AG20443 (cell line): ENCODE data around the gene WFDC8.
"Not testable (repeated sequence)": the region's sequence is repeated elsewhere in the genome, so short reads cannot be mapped to it uniquely, and the experiment has no call there.

Experiments used
- DNase-seq: peaks from one replicate; pipeline ENCODE4 v3.0.0; 2012; ENCODE audit warnings: low spot score, mixed read lengths

WFDC8 gene

GRCh38 chr20:45579184-45579583 is at the start of gene WFDC8:
Gene WFDC8, minus strand, starts transcription at chr20:45579284. Its CDS starts 37 bp downstream, at chr20:45579247.
- no peak for DNase-seq

GRCh38 chr20:45626540-45626939 is 47.5 kb upstream of the WFDC8 start:
- no peak for DNase-seq

GRCh38 chr20:45621593-45621992 is 42.5 kb upstream of the WFDC8 start:
- no peak for DNase-seq

- DNase-seq = no peak
Measured at GRCh38 chr20:45617591-45617990, 38.5 kb upstream of the WFDC8 start.

- no peak for DNase-seq
Measured at GRCh38 chr20:45612314-45612713, 33.2 kb upstream of the WFDC8 start.

GRCh38 chr20:45611054-45611453 is 32.0 kb upstream of the WFDC8 start:
- DNase-seq = peak; percentile 42

GRCh38 chr20:45607810-45608209 is 28.7 kb upstream of the WFDC8 start:
- no peak for DNase-seq

GRCh38 chr20:45595235-45595634 is 16.2 kb upstream of the WFDC8 start:
- DNase-seq = no peak

- DNase-seq = no peak
Measured at GRCh38 chr20:45593498-45593897, 14.4 kb upstream of the WFDC8 start.

- peak; percentile 18 for DNase-seq
Measured at GRCh38 chr20:45592574-45593189, 13.6 kb upstream of the WFDC8 start.

- DNase-seq = no peak
Measured at GRCh38 chr20:45589725-45590124, 10.6 kb upstream of the WFDC8 start.

GRCh38 chr20:45588800-45589199 is 9.7 kb upstream of the WFDC8 start:
- no peak for DNase-seq

- DNase-seq = not testable (repeated sequence)
Measured at GRCh38 chr20:45585986-45586385, 6.9 kb upstream of the WFDC8 start.

- DNase-seq = not testable (repeated sequence)
Measured at GRCh38 chr20:45584294-45584693, 5.2 kb upstream of the WFDC8 start.

GRCh38 chr20:45583502-45583901 is 4.4 kb upstream of the WFDC8 start:
- no peak for DNase-seq

- DNase-seq = no peak
Measured at GRCh38 chr20:45581702-45582101, 2.6 kb upstream of the WFDC8 start.

GRCh38 chr20:45578231-45578630 is 853 bp downstream of the WFDC8 start:
- DNase-seq = no peak

GRCh38 chr20:45576995-45577394 is 2.1 kb downstream of the WFDC8 start:
- no peak for DNase-seq

- DNase-seq = no peak
Measured at GRCh38 chr20:45575931-45576330, 3.2 kb downstream of the WFDC8 start.

GRCh38 chr20:45569650-45570049 is 9.4 kb downstream of the WFDC8 start:
- not testable (repeated sequence) for DNase-seq

GRCh38 chr20:45564760-45565276 is 14.3 kb downstream of the WFDC8 start:
- DNase-seq = no peak

- DNase-seq = no peak
Measured at GRCh38 chr20:45555198-45555597, 23.9 kb downstream of the WFDC8 start.

- DNase-seq = no peak
Measured at GRCh38 chr20:45552456-45552855, 26.6 kb downstream of the WFDC8 start.

- DNase-seq = no peak
Measured at GRCh38 chr20:45550765-45551164, 28.3 kb downstream of the WFDC8 start.
